GM12872 (cell line): ENCODE results near the gene OTUD6A.

Source experiments
- TF ChIP-seq, protein P1 (sequence below): IDR thresholded peaks from 3 replicates; pipeline ENCODE4 v1.5.1; 2011; ENCODE audit warnings: low read depth, mild to moderate bottlenecking, low read length, moderate library complexity; ENCODE audit not compliant: insufficient read depth

OTUD6A gene

GRCh38 chrX:70062076-70062475 lies at the start of gene OTUD6A:
Gene OTUD6A (plus strand): TSS chrX:70062457. CDS start chrX:70062525, 68 bp downstream.
- TF ChIP-seq, protein P1, sequence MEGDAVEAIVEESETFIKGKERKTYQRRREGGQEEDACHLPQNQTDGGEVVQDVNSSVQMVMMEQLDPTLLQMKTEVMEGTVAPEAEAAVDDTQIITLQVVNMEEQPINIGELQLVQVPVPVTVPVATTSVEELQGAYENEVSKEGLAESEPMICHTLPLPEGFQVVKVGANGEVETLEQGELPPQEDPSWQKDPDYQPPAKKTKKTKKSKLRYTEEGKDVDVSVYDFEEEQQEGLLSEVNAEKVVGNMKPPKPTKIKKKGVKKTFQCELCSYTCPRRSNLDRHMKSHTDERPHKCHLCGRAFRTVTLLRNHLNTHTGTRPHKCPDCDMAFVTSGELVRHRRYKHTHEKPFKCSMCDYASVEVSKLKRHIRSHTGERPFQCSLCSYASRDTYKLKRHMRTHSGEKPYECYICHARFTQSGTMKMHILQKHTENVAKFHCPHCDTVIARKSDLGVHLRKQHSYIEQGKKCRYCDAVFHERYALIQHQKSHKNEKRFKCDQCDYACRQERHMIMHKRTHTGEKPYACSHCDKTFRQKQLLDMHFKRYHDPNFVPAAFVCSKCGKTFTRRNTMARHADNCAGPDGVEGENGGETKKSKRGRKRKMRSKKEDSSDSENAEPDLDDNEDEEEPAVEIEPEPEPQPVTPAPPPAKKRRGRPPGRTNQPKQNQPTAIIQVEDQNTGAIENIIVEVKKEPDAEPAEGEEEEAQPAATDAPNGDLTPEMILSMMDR: no peak

DNA sequence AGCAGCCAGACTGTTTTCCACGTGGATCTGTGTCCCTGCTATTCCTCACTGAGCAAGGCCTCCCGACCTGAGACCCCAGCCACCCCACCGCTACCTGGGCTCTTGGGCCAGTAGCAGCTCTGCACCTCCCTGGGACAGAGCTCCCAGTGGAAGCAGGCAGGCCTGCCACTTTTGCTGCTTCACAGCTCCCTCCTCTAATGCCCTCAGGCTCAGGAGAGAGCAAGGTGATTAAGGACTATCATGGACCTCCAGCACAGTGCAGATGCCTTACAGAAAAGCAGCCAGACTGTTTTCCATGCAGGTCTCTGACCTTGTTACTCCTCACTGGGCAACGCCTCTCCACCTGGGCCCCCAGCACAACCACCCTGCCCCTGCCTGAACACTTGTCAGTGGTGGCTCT lies 49.5 kb upstream of the OTUD6A start:
- TF ChIP-seq, protein P1: no peak

- TF ChIP-seq, protein P1: no peak
Observed at GRCh38 chrX:70013466-70014381, 48.5 kb upstream of the OTUD6A start.

DNA sequence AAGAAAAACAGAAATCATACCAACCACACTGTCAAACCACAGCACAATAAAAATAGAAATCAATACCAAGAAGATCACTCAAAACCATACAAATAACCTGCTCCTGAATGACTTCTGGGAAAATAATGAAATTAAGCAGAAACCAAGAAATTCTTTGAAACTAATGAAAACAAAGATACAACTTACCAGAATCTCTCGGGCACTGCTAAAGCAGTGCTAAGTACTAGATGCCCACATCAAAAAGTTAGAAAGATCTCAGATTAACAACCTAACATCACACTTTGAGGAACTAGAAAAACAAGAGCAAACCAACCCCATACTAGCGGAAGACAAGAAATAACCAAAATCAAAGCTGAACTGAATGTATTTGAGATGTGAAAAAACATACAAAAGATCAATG lies 45.7 kb upstream of the OTUD6A start:
- TF ChIP-seq, protein P1: no peak

DNA sequence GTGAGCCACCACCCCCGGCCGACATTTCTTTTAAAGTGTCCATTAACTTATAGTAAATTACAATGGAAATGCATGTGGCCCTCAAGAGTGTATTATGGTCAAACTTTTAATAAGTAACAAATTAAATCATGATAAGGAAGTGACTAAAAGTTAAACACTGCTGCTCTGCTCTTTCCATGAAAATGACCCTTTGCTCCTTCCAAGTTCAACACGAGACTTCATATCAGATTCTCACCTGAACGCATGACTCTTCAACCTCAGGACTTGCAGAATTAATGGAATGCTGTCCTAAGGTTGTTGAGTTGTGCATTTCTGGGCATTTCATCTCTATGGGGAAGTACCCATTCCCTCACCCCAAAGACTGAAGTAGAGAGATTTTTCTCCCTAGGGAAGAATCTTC lies 39.6 kb upstream of the OTUD6A start:
- TF ChIP-seq, protein P1: no peak

GRCh38 chrX:70025464-70025863 lies 36.8 kb upstream of the OTUD6A start:
- TF ChIP-seq, protein P1: no peak

GRCh38 chrX:70026112-70026850 lies 36.0 kb upstream of the OTUD6A start:
- TF ChIP-seq, protein P1: no peak
